H1 (cell line): ENCODE data around the gene ASH1L. TPM values are rescaled to one million over a fixed set of nuclear protein-coding genes. Genes with fewer than 3 reads are reported as not detected.
A peak's percentile ranks its signal among the peaks of the same experiment; 100 is the strongest.

Experiments used
- CTCF ChIA-PET: fragments of 300-600 bp; sonication (Branson Sonifier 250); formaldehyde crosslinking; loops from one replicate; lab custom pipeline; 2021; ENCODE audit not compliant: partially characterized antibody; lab: Charles Lee
- POLR2A ChIA-PET: fragments of 300-600 bp; sonication (Branson Sonifier 250); formaldehyde crosslinking; loops from one replicate; lab custom pipeline; 2021; ENCODE audit warnings: inconsistent platforms; ENCODE audit not compliant: partially characterized antibody; lab: Charles Lee
- DNase-seq, 2 experiments: peaks; one replicate each; pipeline versions ENCODE4 v3.0.0 to v3.0.0-alpha.2; 2010 to 2022; ENCODE audit warnings: low spot score in 2 of 2, low read depth in 1 of 2, mixed read lengths in 1 of 2
- FAIRE-seq: peaks from 2 replicates; lab custom pipeline; 2011; peaks lifted over from hg19 to GRCh38; lab: Jason Lieb, UNC
- H2AFZ ChIP-seq: 2 replicates; pipeline ENCODE4 v1.8.1; 2012; ENCODE audit warnings: low read length, inconsistent platforms
- H2AK5ac ChIP-seq: 2 replicates; pipeline ENCODE4 v1.6.1; 2013; ENCODE audit warnings: low read depth, low read length
- H2BK120ac ChIP-seq: replicated peaks from 2 replicates; pipeline ENCODE3; 2013; ENCODE audit warnings: low read depth, low read length, inconsistent platforms
- H2BK12ac ChIP-seq: 2 replicates; pipeline ENCODE4 v1.6.1; 2013; ENCODE audit warnings: low read depth, low read length
- H2BK15ac ChIP-seq: 2 replicates; pipeline ENCODE4 v1.6.1; 2013; ENCODE audit warnings: low read length
- H2BK20ac ChIP-seq: 2 replicates; pipeline ENCODE4 v1.6.1; 2013; ENCODE audit warnings: low read length
- H2BK5ac ChIP-seq: 2 replicates; pipeline ENCODE4 v1.6.1; 2013; ENCODE audit warnings: low read depth, low read length
- H3K14ac ChIP-seq: 2 replicates; pipeline ENCODE4 v1.6.1; 2013; ENCODE audit warnings: inconsistent platforms; ENCODE audit not compliant: insufficient read length
- H3K18ac ChIP-seq: 2 replicates; pipeline ENCODE4 v1.6.1; 2013; ENCODE audit warnings: low read length; ENCODE audit errors: extremely low read depth
- H3K23ac ChIP-seq: 2 replicates; pipeline ENCODE4 v1.6.1; 2013; ENCODE audit warnings: inconsistent platforms; ENCODE audit not compliant: insufficient read length
- H3K23me2 ChIP-seq: 2 replicates; pipeline ENCODE4 v1.6.1; 2013; ENCODE audit warnings: low read depth, low read length
- H3K27ac ChIP-seq: 2 replicates; pipeline ENCODE4 v1.6.1; 2011; ENCODE audit warnings: low read depth, low read length, inconsistent platforms
- H3K27me3 ChIP-seq, 4 experiments: replicated peaks in 1 of 4; 1 replicate in 1 of 4; 2 replicates in 3 of 4; pipeline versions ENCODE4 v1.6.1 to v1.8.1; 2011 to 2013; ENCODE audit warnings: low read length in 3 of 4, mild to moderate bottlenecking in 3 of 4, inconsistent platforms in 2 of 4, mixed read lengths in 2 of 4, moderate library complexity in 1 of 4; ENCODE audit not compliant: control insufficient read depth in 3 of 4, insufficient read depth in 3 of 4; ENCODE audit errors: extremely low read depth in 1 of 4
- H3K36me3 ChIP-seq, 4 experiments: 2 replicates each; pipeline versions ENCODE4 v1.6.1 to v1.8.1; 2011 to 2013; ENCODE audit warnings: mild to moderate bottlenecking in 4 of 4, low read length in 3 of 4, moderate library complexity in 2 of 4, control low read depth in 1 of 4, inconsistent platforms in 1 of 4; ENCODE audit not compliant: insufficient read depth in 4 of 4, control insufficient read depth in 2 of 4
- H3K4ac ChIP-seq: replicated peaks from 2 replicates; pipeline ENCODE3; 2013; ENCODE audit warnings: low read length, low read depth, mixed read lengths, inconsistent platforms; ENCODE audit not compliant: insufficient read length
- H3K4me1 ChIP-seq, 4 experiments: replicated peaks in 1 of 4; 1 replicate in 1 of 4; 2 replicates in 3 of 4; pipeline versions ENCODE4 v1.6.1 to v1.8.1; 2011 to 2013; ENCODE audit warnings: low read length in 3 of 4, inconsistent platforms in 2 of 4, mixed read lengths in 1 of 4; ENCODE audit not compliant: insufficient read depth in 4 of 4, control insufficient read depth in 3 of 4
- H3K4me2 ChIP-seq, 2 experiments: 2 replicates each; pipeline versions ENCODE4 v1.6.1 to v1.8.1; 2011 to 2013; ENCODE audit warnings: low read depth in 2 of 2, low read length in 2 of 2, control low read depth in 1 of 2, inconsistent platforms in 1 of 2, mild to moderate bottlenecking in 1 of 2; ENCODE audit not compliant: insufficient read depth in 1 of 2
- H3K4me3 ChIP-seq, 4 experiments: fragments of 200-600, 300-600 bp in 1 of 4; sonication (generic), shearing (Covaris generic), sonication (Bioruptor Twin) in 1 of 4; 2 replicates each; pipeline versions ENCODE4 v1.5.1 to v1.8.1; 2011 to 2016; ENCODE audit warnings: low read length in 4 of 4, low read depth in 3 of 4, control low read depth in 2 of 4, inconsistent platforms in 2 of 4, mild to moderate bottlenecking in 2 of 4, mixed read lengths in 1 of 4, moderate library complexity in 1 of 4; ENCODE audit not compliant: insufficient read depth in 2 of 4; ENCODE audit errors: extremely low read depth in 1 of 4
- H3K56ac ChIP-seq: replicated peaks from 2 replicates; pipeline ENCODE3; 2013; ENCODE audit warnings: low read depth, mild to moderate bottlenecking, mixed read lengths, low read length, inconsistent platforms; ENCODE audit not compliant: insufficient read length
- H3K79me1 ChIP-seq: 2 replicates; pipeline ENCODE4 v1.6.1; 2013; ENCODE audit warnings: low read depth, low read length, control low read depth
- H3K79me2 ChIP-seq, 2 experiments: 2 replicates each; pipeline versions ENCODE4 v1.6.1 to v1.8.1; 2012 to 2013; ENCODE audit warnings: low read length in 2 of 2, mild to moderate bottlenecking in 2 of 2, inconsistent platforms in 1 of 2; ENCODE audit not compliant: insufficient read depth in 2 of 2, control insufficient read depth in 1 of 2
- H3K9ac ChIP-seq, 4 experiments: replicated peaks in 1 of 4; 1 replicate in 1 of 4; 2 replicates in 3 of 4; pipeline versions ENCODE4 v1.6.1 to v1.8.1; 2011 to 2013; ENCODE audit warnings: low read depth in 3 of 4, low read length in 3 of 4, control low read depth in 2 of 4, mild to moderate bottlenecking in 2 of 4, moderate library complexity in 2 of 4, inconsistent platforms in 1 of 4; ENCODE audit errors: extremely low read depth in 1 of 4
- H3K9me3 ChIP-seq, 2 experiments: 2 replicates each; pipeline versions ENCODE4 v1.6.1 to v1.8.1; 2012 to 2013; ENCODE audit warnings: mild to moderate bottlenecking in 2 of 2, moderate library complexity in 2 of 2, control low read depth in 1 of 2, inconsistent platforms in 1 of 2, low read depth in 1 of 2, low read length in 1 of 2, mixed read lengths in 1 of 2; ENCODE audit not compliant: insufficient read depth in 2 of 2
- H4K20me1 ChIP-seq, 2 experiments: replicated peaks in 1 of 2; 2 replicates each; pipeline versions ENCODE3 to v1.8.1; 2011 to 2013; ENCODE audit warnings: inconsistent platforms in 2 of 2, low read length in 2 of 2, mild to moderate bottlenecking in 1 of 2; ENCODE audit not compliant: insufficient read depth in 2 of 2, control insufficient read depth in 1 of 2
- H4K5ac ChIP-seq: 2 replicates; pipeline ENCODE4 v1.6.1; 2013; ENCODE audit warnings: low read length, low read depth, mixed read lengths, inconsistent platforms; ENCODE audit not compliant: insufficient read length
- H4K8ac ChIP-seq: 2 replicates; pipeline ENCODE4 v1.8.0; 2013; ENCODE audit warnings: mild to moderate bottlenecking, moderate library complexity, low read length, inconsistent platforms; ENCODE audit not compliant: insufficient read depth; ENCODE audit errors: extremely low read depth
- H4K91ac ChIP-seq: replicated peaks from 2 replicates; pipeline ENCODE3; 2013; ENCODE audit warnings: low read length, mixed read lengths, inconsistent platforms; ENCODE audit not compliant: insufficient read length
- BACH1 ChIP-seq: IDR thresholded peaks from 2 replicates; pipeline ENCODE4 v1.6.1; 2012; ENCODE audit warnings: low read length, improper control_type of control experiment
- CTBP2 ChIP-seq: IDR thresholded peaks from 2 replicates; pipeline ENCODE4 v1.7.0; 2011; ENCODE audit warnings: borderline replicate concordance, mild to moderate bottlenecking, moderate library complexity, mixed read lengths, low read length; ENCODE audit not compliant: insufficient read depth, insufficient read length
- GTF2F1 ChIP-seq: IDR thresholded peaks from 2 replicates; pipeline ENCODE4 v1.6.1; 2012; ENCODE audit warnings: low read depth, low read length, improper control_type of control experiment, borderline replicate concordance
- KDM5A ChIP-seq: fragments of 200-600 bp; IDR thresholded peaks from 2 replicates; pipeline ENCODE4 v1.7.1; 2012; ENCODE audit warnings: mild to moderate bottlenecking, low read length, inconsistent platforms, mixed read lengths
- NANOG ChIP-seq: IDR thresholded peaks from 2 replicates; pipeline ENCODE4 v1.6.1; 2011; ENCODE audit warnings: low read length, low read depth, mild to moderate bottlenecking, inconsistent platforms; ENCODE audit not compliant: insufficient read depth, poor library complexity, severe bottlenecking
- RAD21 ChIP-seq, 2 experiments: IDR thresholded peaks in 1 of 2; conservative IDR thresholded peaks in 1 of 2; 2 replicates each; pipeline ENCODE4 v1.6.1; 2011; ENCODE audit warnings: low read depth in 2 of 2, low read length in 2 of 2, improper control_type of control experiment in 1 of 2, inconsistent platforms in 1 of 2, mild to moderate bottlenecking in 1 of 2, moderate library complexity in 1 of 2
- SP4 ChIP-seq: IDR thresholded peaks from 2 replicates; pipeline ENCODE4 v1.6.1; 2012; ENCODE audit warnings: low read length, inconsistent platforms
- SUZ12 ChIP-seq: fragments of 200-600 bp; sonication (generic); IDR thresholded peaks from 2 replicates; pipeline ENCODE4 v1.6.1; 2012; ENCODE audit warnings: mild to moderate bottlenecking, inconsistent platforms, low read length, moderate library complexity, mixed read lengths
- YY1 ChIP-seq: IDR thresholded peaks from 2 replicates; pipeline ENCODE4 v1.6.1; 2011; ENCODE audit warnings: low read depth, mild to moderate bottlenecking, low read length
- WGBS, 2 experiments: shearing (Covaris generic) in 1 of 2; methylation state at CpG; one replicate each; pipeline versions ENCODE4 v1.1.6 to v1.1.7; 2013 to 2015; ENCODE audit warnings: low lambda C conversion rate in 2 of 2, mixed read lengths in 2 of 2, inconsistent platforms in 1 of 2, low coverage in 1 of 2, missing lambda C conversion rate in 1 of 2; ENCODE audit not compliant: insufficient replicate concordance in 2 of 2, insufficient coverage in 1 of 2, insufficient read length in 1 of 2; ENCODE audit errors: extremely low coverage in 1 of 2, missing lambda C conversion rate in 1 of 2; 5-methylcytosine and 5-hydroxymethylcytosine counted together
- polyA plus RNA-seq, 7 experiments: library from polyadenylated mRNA; depleted of rRNA in 3 of 7; stranded (reverse) in 5 of 7; unstranded in 2 of 7; fragments of >200 nt in 5 of 7; fragments of 200-250 nt in 2 of 7; gene quantifications; 1 replicate in 5 of 7; 2 replicates in 1 of 7; 4 replicates in 1 of 7; pipeline versions ENCODE4 v1.2.1 to v1.2.3, GENCODE V29; 2011 to 2013; ENCODE audit warnings: missing spikeins in 2 of 7, mixed read lengths in 2 of 7
- total RNA-seq: library from RNA; stranded (reverse); fragmentation: NEBNext Ultra II Directional; extraction: Animal tissue kit (Norgen Biotek cat#: 25700); gene quantifications from 2 replicates; pipeline ENCODE4 v1.2.1, GENCODE V29; 2021
- TF ChIP-seq, protein P1 (sequence below): IDR thresholded peaks from 2 replicates; pipeline ENCODE4 v1.6.1; 2011; ENCODE audit warnings: low read depth, mild to moderate bottlenecking, low read length; ENCODE audit not compliant: insufficient read depth

Gene ASH1L
- total and polyA plus RNA-seq, 2 of the 8 experiments (the other 6 are each of a cell fraction or from before 2014, with no cell fraction given): 7.5 to 27.6 TPM

DNA sequence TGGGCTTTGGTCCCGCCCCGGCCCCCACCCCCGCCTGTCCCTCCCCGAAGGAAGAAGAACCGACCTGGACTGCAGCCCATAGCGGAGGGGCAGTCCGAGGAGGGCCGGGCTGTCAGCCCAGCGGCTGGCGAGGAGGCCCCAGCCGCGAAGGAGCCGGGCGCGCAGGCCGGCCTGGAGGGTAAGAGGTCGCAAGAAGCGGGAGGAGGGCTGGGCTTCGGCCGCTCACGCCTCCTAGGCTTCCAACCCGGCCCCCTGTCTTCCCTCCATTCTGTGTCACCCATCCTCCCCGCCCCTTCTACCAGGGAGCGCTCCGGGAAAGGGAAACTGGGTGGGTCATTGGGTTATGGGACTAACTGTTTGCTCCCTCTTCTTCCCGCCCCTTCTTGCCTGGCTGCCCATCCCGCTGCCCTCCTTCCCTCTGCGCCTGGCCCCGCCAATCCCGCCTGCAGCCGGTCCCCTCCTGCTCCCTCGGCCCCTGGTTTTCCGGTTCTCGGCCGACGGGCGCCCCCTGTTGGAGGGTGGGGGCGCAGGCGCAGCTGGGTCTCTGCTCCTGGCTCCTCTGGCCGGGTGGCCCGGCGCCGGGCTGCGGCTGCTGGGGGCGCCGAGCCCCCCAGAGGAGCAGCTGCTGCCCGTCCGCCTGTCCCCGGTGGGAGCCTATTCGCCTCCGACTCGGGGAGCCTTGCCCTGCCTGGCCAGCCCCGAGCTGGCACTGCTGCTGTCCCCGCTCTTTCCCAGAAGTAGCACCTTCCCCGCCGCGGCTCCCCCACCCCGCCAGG lies 239.5 kb downstream of the ASH1L start:
- H3K18ac ChIP-seq: no peak overlapping the region; the same call in none of the 2 replicates
- peaks cover 0 to 5% (median 3%) of the 10 kb centered on the region in 4 experiments; a peak in 4 of 7 replicates for H3K27me3 ChIP-seq
- no peak overlapping the region for H3K14ac ChIP-seq
- H3K27ac ChIP-seq: no peak overlapping the region
- H4K91ac ChIP-seq: no peak overlapping the region
- H3K9ac ChIP-seq: peak overlapping the region in 2 of 4 experiments; percentile 16 to 45; a peak in 3 of 7 replicates
- DNase-seq (peak; percentile 82 to 98), FAIRE-seq (no peak)
- peaks cover 2 to 32% (median 15%) of the 10 kb centered on the region in 4 experiments; a peak in 6 of 8 replicates for H3K36me3 ChIP-seq
- peak overlapping the region; percentile 73 to 97 for H3K4me2 ChIP-seq
- H2BK5ac ChIP-seq: peak overlapping the region; percentile 49; the same call in 1 of the 2 replicates
- whole genome bisulfite sequencing, 2 experiments: 0% methylated on average over 14 of the region's 58 CpGs; no CpG with 5 or more reads in 1 of the 2 experiments
- H3K56ac ChIP-seq: no peak overlapping the region
- no peak overlapping the region for H2AK5ac ChIP-seq
- no peak overlapping the region for H2BK12ac ChIP-seq
- H3K23ac ChIP-seq: no peak overlapping the region
- H3K9me3 ChIP-seq: no peaks in the 10 kb centered on the region
- H3K79me2 ChIP-seq: peaks cover 0 to 4% of the 10 kb centered on the region in 2 experiments; a peak in 1 of 4 replicates
- H2BK15ac ChIP-seq: no peak overlapping the region
- no peak overlapping the region for H2AFZ ChIP-seq
- H4K8ac ChIP-seq: peak overlapping the region; percentile 35; the same call in 1 of the 2 replicates
- no peak overlapping the region for H4K5ac ChIP-seq
- peak overlapping the region; percentile 57 to 94 (median 84) for H3K4me3 ChIP-seq
- peaks cover 8 to 26% (median 14%) of the 10 kb centered on the region in 4 experiments; a peak in 6 of 7 replicates for H3K4me1 ChIP-seq
- no peak overlapping the region for H3K4ac ChIP-seq
- peaks cover 16% of the 10 kb centered on the region; the same call in 1 of the 2 replicates for H3K23me2 ChIP-seq
- peaks cover 4% of the 10 kb centered on the region for H3K79me1 ChIP-seq
- POLR2A ChIA-PET: interaction anchor here (0.8 to 4.0 kb wide), 16 partner anchors 10 to 240 kb away, joined by 3 to 21 read pairs (median 6); partner anchors contain the start of genes CLK2, ENTREP3, FDPS and MTX1
- peaks cover 8 to 14% of the 10 kb centered on the region in 2 experiments for H4K20me1 ChIP-seq
- H2BK20ac ChIP-seq: no peak overlapping the region
- CTCF ChIA-PET: interaction anchor here (0.7 to 15.0 kb wide), 18 partner anchors 11 to 285 kb away, joined by 3 to 227 read pairs (median 5); partner anchors contain the start of genes CLK2, ENTREP3, HCN3 and PKLR
- no peak overlapping the region for H2BK120ac ChIP-seq
- TF ChIP-seq NANOG: no peak
- TF ChIP-seq GTF2F1: no peak
- TF ChIP-seq KDM5A: 0 out of 2 replicates have a peak, but pooled peaks have one; percentile 50
- TF ChIP-seq CTBP2: no peak
- TF ChIP-seq SUZ12: no peak
- TF ChIP-seq RAD21 (IDR thresholded peaks at IDR 0.05 in 1 of 2, conservative IDR thresholded peaks at IDR 0.05 in 1 of 2; ENCODE audit: low read depth in 2 of 2, low read length in 2 of 2): peak; percentile 74 to 86
- no peak for TF ChIP-seq BACH1
- no peak for TF ChIP-seq SP4
- TF ChIP-seq YY1: no peak
- TF ChIP-seq, protein P1, sequence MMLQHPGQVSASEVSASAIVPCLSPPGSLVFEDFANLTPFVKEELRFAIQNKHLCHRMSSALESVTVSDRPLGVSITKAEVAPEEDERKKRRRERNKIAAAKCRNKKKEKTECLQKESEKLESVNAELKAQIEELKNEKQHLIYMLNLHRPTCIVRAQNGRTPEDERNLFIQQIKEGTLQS: no peak
